ENCODE data around the gene POLN. TPM values are rescaled to one million over a fixed set of nuclear protein-coding genes. Genes with fewer than 3 reads are reported as not detected.

The POLN gene
- polyA plus RNA-seq, 1 experiment: 1.5 TPM

DNA sequence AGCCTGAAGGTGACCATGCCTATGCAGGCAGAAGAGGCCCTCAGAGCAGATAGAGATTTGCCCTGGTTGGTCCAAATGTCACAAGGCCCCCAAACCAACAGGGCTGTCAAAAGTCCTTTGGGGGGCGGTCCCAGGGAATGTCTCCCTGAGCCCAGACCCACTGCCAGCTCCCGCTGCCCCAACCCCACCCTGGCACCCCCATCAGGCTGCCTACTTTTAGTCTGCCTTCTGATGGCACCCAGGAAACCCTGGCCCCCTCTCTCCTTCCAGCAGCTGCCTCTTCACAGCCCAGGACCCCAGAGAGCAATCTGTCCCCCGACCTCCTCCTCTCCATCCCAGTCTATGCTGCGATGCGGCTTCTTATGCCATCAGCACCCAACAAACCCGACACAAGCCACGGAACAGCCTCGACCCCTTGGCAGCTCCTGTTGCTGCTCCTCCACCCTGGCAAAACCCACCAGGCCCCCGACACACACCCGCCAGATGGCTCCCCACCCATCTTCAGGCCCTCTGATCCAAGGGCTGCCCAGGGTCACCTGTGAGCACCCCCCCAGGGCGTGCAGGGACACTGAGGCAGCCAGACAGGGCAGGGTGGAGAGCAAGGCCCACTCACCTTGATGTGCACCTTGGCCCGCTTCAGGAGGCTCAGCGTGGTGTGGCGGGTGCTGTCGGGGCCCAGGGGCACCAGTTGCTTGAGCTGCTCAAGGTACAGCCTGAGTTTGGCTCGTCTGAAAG is 10.0 kb upstream of the POLN start:
- no peaks in the 10 kb centered on the region for H3K27me3 ChIP-seq (ENCODE audit: control insufficient read depth, insufficient read depth, low read length)
- TF ChIP-seq, protein P1, sequence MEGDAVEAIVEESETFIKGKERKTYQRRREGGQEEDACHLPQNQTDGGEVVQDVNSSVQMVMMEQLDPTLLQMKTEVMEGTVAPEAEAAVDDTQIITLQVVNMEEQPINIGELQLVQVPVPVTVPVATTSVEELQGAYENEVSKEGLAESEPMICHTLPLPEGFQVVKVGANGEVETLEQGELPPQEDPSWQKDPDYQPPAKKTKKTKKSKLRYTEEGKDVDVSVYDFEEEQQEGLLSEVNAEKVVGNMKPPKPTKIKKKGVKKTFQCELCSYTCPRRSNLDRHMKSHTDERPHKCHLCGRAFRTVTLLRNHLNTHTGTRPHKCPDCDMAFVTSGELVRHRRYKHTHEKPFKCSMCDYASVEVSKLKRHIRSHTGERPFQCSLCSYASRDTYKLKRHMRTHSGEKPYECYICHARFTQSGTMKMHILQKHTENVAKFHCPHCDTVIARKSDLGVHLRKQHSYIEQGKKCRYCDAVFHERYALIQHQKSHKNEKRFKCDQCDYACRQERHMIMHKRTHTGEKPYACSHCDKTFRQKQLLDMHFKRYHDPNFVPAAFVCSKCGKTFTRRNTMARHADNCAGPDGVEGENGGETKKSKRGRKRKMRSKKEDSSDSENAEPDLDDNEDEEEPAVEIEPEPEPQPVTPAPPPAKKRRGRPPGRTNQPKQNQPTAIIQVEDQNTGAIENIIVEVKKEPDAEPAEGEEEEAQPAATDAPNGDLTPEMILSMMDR (IDR thresholded peaks at IDR 0.05; ENCODE audit: insufficient read depth, low read depth, low read length): no peak
- CTCF ChIA-PET: no interaction called here
- POLR2A ChIA-PET: no interaction called here
- DNase-seq (ENCODE audit: low read depth): no peak
- H3K4me3 ChIP-seq (ENCODE audit: low read depth, low read length): no peak overlapping the region
- peaks cover 39% of the 10 kb centered on the region for H3K36me3 ChIP-seq (ENCODE audit: control insufficient read depth, insufficient read depth, low read length)

DNA sequence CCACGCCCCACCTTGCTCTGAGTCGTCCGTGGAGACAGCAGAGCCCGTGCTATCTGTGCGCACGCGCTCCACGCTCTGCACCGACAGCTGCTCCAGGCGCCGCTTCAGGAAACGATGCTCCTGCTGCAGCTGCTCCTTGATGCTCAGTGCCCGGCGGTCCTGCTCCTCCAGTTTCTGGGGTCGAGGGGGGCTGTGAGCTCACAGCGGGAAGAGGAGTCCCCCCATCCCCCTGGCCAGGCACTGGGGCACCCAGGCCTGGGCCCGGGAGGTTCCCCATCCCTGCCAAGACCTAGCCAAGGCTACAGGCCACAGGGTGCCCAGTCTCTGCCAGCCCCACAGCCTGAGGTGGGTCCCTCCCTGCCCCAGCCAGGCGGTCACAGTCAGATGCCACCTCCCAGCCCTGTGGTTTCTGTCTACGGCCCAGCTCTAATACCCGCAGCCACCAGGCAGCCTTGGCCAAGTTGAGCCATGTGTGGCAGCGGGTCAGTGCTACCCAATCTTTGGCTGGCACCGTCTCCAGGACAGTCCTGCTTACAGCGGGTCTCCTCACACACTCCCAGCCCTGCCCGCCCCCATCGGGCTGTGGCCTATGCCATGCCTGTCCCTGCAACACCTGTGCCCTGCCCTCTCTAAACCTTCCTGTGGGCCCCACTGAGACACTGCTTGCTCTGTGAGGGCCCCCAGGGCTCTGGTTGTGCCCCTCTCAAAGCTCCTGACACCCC is 9.3 kb upstream of the POLN start:
- no peaks in the 10 kb centered on the region for H3K27me3 ChIP-seq (ENCODE audit: control insufficient read depth, insufficient read depth, low read length)
- POLR2A ChIA-PET: interaction anchor here (0.8 kb wide), 1 partner anchor 9 kb away, joined by 7 read pairs; the partner anchor contains the start of genes HAUS3 and POLN
- TF ChIP-seq, protein P1 (IDR thresholded peaks at IDR 0.05; ENCODE audit: insufficient read depth, low read depth, low read length): no peak
- no peak for DNase-seq (ENCODE audit: low read depth)
- CTCF ChIA-PET: interaction anchor here (1.1 kb wide), 1 partner anchor 103 kb away, joined by 3 read pairs; no protein-coding TSS in a partner anchor
- H3K36me3 ChIP-seq (ENCODE audit: control insufficient read depth, insufficient read depth, low read length): peaks cover 38% of the 10 kb centered on the region
- no peak overlapping the region for H3K4me3 ChIP-seq (ENCODE audit: low read depth, low read length)

DNA sequence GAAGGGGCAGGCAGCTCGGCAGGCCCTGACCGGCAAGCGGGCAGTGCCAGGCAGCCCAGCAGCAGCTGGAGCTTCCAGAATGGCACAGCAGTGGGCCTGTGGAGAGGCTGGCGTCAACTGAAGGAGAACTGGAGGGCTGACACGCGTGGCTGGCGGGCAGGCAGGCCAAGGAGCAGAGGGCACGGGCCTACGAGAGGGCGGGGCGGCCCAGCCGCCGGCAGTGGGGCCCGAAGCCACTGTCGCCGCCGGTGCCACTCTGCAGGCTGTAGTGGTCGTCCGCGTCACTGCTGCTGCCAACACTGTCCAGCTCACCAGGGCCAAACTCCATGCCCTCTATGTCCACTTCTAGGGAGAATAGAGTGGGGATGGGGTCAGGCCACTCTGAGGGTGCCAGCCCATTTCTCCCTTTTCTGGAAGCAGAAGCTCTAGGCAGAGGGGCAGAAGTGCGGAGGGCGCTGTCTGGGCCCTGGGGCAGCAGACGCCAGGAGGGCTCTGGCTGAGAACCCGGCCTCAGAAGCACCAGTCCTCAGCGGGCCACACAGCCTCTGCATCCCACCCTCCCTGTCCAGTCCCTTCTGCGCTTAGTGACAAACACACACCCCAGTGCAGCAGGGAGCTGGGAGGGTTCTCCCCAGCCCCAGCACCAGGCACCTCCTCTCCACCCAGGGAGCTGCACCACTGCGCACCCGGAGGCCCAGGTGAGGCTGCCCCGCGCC is 8.6 kb upstream of the POLN start:
- peaks cover 38% of the 10 kb centered on the region for H3K36me3 ChIP-seq (ENCODE audit: control insufficient read depth, insufficient read depth, low read length)
- POLR2A ChIA-PET: interaction anchor here (0.8 kb wide), 1 partner anchor 8 kb away, joined by 7 read pairs; the partner anchor contains the start of genes HAUS3 and POLN
- CTCF ChIA-PET: interaction anchor here (1.1 kb wide), 1 partner anchor 104 kb away, joined by 3 read pairs; no protein-coding TSS in a partner anchor
- TF ChIP-seq, protein P1 (IDR thresholded peaks at IDR 0.05; ENCODE audit: insufficient read depth, low read depth, low read length): no peak
- H3K4me3 ChIP-seq (ENCODE audit: low read depth, low read length): no peak overlapping the region
- no peaks in the 10 kb centered on the region for H3K27me3 ChIP-seq (ENCODE audit: control insufficient read depth, insufficient read depth, low read length)
- no peak for DNase-seq (ENCODE audit: low read depth)

DNA sequence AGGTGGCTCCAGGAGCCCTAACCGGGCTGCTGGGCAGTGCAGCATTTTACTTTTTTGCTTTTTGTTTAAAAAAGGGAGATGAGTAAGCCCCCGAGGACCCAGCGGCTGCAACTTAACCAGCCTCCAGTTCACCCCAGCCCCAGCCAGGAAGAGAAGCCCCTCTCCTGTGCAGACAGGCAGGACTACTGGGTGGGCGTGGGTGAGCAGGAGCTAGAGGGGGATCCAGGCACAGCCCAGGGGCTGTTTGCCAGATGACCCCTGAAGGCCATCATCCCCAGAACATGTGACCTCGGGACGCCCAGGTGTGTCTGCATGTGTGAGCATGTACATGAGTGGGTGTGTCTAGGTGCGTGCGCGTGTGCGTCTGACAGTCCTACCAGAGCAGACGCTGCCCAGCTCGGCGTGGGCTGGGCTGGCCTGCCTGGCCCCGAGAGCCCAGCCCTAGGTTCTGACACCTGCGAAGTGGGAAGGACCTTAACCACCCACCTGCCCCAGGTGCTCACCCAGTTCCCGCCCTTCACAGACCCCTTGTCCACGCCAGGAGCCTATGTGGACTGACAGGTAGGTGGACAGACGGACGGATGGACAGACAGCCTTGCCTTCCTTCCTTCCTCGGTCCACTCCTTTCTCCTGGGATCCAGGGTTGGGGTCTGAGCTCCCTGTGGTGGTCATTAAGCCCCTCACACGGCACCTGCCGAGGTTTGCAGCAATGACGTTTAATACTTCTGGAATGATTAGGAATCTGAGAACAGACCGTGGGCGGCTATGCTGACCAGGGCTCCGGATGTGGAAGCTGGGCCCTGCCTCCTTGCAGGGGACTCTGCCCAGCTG is 7.8 kb upstream of the POLN start:
- TF ChIP-seq, protein P1 (IDR thresholded peaks at IDR 0.05; ENCODE audit: insufficient read depth, low read depth, low read length): no peak
- no peaks in the 10 kb centered on the region for H3K27me3 ChIP-seq (ENCODE audit: control insufficient read depth, insufficient read depth, low read length)
- CTCF ChIA-PET: interaction anchor here (1.1 kb wide), 1 partner anchor 104 kb away, joined by 3 read pairs; no protein-coding TSS in a partner anchor
- POLR2A ChIA-PET: no interaction called here
- no peak for DNase-seq (ENCODE audit: low read depth)
- H3K4me3 ChIP-seq (ENCODE audit: low read depth, low read length): no peak overlapping the region
- peaks cover 31% of the 10 kb centered on the region for H3K36me3 ChIP-seq (ENCODE audit: control insufficient read depth, insufficient read depth, low read length)

All from BJ (cell line).